DOHH2 (cell line): ENCODE data around the gene ZNF385B.

ENCODE experiments used
- EZH2phosphoT487 ChIP-seq: fragments of 200-600 bp; sonication (generic); IDR thresholded peaks from 2 replicates; pipeline ENCODE4 v1.6.1; 2017; ENCODE audit warnings: borderline replicate concordance, mild to moderate bottlenecking, antibody characterized with exemption, low read length, moderate library complexity, mixed read lengths
- TF ChIP-seq, protein P1 (sequence below): fragments of 200-600 bp; sonication (generic); IDR thresholded peaks from one replicate; pipeline ENCODE4 v1.5.1; 2014; ENCODE audit warnings: antibody characterized with exemption, mild to moderate bottlenecking, low read depth, low read length; ENCODE audit not compliant: poor library complexity, severe bottlenecking

DNA sequence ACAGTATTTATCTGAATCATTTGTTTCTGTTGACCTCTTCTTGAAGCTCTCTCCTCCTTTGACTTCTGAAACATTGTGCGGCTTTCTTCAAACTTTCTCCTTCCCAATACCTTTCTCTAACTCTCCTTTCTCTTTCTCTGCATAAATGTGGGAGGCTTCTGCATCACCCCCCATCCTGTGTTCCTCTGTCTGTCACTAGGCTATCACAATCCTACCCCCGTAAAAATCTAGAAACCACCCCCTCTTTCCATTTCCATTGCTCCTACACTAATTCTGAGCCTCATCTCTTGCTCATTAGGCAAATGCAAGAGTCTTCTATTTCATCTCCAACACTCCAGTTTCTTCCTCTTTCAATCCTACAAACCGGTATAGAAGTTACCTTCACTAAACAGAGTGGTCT lies 32.2 kb upstream of the ZNF385B start:
- TF ChIP-seq, protein P1, sequence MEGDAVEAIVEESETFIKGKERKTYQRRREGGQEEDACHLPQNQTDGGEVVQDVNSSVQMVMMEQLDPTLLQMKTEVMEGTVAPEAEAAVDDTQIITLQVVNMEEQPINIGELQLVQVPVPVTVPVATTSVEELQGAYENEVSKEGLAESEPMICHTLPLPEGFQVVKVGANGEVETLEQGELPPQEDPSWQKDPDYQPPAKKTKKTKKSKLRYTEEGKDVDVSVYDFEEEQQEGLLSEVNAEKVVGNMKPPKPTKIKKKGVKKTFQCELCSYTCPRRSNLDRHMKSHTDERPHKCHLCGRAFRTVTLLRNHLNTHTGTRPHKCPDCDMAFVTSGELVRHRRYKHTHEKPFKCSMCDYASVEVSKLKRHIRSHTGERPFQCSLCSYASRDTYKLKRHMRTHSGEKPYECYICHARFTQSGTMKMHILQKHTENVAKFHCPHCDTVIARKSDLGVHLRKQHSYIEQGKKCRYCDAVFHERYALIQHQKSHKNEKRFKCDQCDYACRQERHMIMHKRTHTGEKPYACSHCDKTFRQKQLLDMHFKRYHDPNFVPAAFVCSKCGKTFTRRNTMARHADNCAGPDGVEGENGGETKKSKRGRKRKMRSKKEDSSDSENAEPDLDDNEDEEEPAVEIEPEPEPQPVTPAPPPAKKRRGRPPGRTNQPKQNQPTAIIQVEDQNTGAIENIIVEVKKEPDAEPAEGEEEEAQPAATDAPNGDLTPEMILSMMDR = no peak
- TF ChIP-seq EZH2phosphoT487 = no peak
